HG03064 (cell line): ENCODE results near the gene LCMT1.
"Not testable (repeated sequence)": the region's sequence is repeated elsewhere in the genome, so short reads cannot be mapped to it uniquely, and the experiment has no call there.

Experiments used
- ATAC-seq: cut with Tn5 transposase; IDR thresholded peaks from one replicate; pipeline ENCODE4 v1.9.1; 2021; ENCODE audit warnings: low read depth; ENCODE audit not compliant: unreplicated experiment

The LCMT1 gene

DNA sequence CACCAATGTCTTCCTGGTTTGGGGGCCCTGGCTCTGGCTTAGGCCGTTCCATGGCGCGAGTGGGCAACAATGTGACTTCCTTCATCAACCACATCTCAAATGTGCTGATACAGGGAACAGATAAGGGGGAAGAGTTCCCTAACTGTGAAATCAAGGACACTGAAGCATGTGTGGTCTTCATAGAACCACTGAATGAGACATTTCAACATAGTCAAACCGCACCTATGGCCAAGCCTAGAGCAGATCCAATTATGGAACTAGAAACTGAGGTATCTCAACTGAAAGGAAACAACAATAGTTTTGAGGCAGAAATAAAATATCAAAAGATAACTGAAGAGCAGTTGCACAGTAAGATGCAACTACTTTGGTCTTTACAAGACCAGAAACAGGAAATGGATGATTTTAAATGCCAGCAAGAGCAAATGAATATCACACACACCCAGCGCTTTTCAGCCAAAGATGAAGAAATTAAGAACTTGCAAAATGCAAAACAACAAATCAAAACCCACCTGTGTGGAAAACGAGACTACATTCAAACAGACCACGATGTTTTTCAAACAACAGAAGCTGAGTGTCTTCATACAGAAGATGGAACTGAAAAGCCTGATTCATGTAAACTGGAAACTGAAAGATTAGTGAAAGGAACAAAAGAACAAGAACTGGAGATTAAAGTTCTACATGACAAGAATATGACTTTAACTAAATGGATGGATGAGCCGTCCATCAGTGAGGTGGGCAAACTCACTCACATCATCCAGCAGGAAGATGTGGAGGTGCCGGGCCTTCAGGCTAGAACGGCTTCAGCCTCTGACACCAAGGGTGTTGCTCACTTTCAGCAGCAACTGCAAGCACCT lies 18.1 kb upstream of the LCMT1 start:
- ATAC-seq: no peak

GRCh38 chr16:25094596-25094995 lies 16.9 kb upstream of the LCMT1 start:
- ATAC-seq: no peak

GRCh38 chr16:25095636-25096035 lies 15.9 kb upstream of the LCMT1 start:
- no peak for ATAC-seq

DNA sequence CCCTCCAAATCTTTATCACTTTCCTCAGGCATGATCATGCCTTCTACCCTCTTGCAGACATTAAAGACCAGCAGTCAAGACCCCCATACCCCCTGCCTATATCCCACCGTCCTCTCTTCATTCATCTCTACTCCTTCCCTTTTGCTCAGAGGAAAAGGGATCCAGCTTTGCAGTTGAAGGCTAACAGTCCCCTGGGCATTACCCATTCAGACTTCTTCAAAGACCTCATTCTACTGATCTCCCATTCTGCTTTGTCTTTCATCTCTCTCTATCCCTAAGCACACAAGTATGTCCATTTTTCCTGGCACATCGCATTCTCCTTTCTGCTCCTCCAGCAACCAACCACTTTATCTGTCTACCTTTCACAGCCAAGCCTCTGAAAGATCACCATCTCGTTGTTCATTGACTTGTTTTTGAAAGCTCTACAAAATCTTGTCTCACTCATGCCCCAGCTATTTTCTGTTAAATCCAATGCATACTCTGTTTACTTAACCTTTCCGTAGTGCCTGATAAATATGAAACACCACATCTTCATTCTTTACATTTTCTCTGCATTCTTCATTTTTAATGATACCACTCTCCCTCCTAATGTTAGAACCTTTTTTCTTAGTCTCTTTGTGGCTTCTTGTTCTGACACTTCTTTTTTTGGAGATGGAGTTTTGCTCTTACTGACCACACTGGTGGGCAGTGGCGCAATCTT lies 14.1 kb upstream of the LCMT1 start:
- no peak for ATAC-seq

- no peak for ATAC-seq
Observed at GRCh38 chr16:25100511-25100910, 11.0 kb upstream of the LCMT1 start.

DNA sequence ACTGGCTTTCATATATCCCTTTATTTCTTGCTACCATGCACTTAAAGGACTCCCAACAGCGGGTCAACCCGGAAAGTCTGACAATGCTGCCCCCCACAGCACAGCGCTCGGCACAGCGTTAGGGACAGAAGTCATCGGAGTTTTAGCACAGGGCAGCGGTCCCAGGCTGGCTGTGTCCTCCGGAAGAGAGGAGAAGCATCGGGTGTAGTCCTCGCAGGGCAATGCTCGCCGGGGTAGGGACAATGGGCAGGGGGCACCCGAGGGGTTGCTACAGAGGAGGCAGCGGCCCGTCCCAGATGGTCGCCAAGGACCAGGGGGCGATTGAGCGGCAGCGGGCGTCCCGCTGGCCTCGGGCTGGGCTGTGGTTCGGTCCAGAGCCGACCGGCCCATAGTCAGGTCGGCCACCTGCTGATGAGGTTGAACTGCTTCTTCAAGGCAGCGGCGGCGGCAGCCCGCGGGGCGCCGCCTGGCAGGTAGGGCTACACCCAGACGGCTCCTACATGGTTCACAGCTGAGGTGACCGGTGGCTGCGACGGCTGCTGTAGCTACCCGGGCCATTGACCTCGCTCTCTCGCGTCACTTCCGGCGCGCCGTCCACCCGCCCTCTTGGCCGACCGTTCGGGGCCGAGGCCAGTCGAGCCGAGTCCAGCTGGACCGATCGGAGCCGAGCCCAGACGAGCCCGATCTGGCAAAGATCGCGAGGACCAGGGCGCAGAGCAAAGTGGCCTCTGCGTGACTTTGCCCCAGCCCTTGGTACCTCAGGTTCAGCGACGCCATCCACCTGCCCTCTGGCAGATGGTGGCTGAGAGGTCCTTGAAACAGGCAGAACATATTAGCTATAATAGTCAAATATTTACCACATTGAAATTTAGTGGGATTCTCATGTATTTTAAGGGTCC lies 4.7 kb upstream of the LCMT1 start:
- no peak for ATAC-seq

DNA sequence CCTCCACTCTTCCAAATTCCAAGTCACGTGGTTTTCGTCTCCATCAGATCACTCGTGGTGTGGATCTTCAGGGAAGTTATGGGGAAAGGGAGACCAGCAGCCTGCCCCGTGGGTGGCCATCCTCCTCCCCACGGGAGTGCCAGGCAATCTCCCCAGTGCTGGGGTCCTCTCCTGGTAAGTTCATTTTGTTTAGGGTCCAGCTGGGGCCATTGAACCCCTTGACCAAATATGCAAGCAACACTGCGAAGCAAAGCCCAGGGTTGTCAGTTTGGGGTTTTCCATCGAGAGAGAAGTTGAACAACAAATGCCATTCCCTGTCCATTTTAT lies 4.1 kb upstream of the LCMT1 start:
- no peak for ATAC-seq

- ATAC-seq: no peak
Observed at GRCh38 chr16:25108054-25108453, 3.5 kb upstream of the LCMT1 start.

- no peak for ATAC-seq
Observed at GRCh38 chr16:25109643-25110042, 1.9 kb upstream of the LCMT1 start.

GRCh38 chr16:25110387-25110947 lies 1.1 kb upstream of the LCMT1 start:
- ATAC-seq: no peak

- no peak for ATAC-seq
Observed at GRCh38 chr16:25114121-25114520, 2.6 kb downstream of the LCMT1 start.

DNA sequence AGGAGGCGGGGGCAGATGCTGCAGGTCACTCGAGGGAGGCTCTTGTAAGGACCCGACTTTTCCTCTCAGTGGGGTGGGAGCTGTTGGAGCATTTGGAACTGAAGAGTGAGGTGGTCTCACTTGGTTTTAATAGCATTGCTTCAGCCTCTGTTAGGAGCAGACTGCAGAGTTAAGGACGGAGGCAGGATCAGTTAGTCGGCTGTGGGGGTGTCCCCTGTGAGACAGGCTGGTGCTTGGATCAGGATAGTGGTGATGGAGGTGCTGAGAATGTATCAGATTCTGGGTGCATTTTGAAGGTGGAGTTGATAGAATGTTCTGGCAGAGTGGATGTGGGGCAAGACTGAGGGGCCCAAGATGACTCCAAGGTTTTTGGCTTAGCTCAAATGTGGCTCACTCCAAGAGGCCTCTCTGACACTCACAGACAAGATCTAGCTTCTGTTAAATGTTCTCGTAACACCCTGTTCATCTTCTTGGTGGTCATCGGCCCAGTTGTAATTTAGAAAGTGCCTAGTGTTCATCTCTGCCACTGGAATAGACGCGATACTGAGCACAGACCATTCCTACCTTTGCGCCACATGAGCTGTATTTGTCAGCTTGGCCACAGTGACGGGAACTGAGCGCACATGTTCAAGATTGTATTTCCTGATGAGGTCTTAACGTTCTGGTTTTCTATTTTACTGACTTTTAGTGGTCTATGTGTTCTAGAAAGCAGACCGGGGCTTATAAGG lies 7.5 kb downstream of the LCMT1 start:
- ATAC-seq: no peak

DNA sequence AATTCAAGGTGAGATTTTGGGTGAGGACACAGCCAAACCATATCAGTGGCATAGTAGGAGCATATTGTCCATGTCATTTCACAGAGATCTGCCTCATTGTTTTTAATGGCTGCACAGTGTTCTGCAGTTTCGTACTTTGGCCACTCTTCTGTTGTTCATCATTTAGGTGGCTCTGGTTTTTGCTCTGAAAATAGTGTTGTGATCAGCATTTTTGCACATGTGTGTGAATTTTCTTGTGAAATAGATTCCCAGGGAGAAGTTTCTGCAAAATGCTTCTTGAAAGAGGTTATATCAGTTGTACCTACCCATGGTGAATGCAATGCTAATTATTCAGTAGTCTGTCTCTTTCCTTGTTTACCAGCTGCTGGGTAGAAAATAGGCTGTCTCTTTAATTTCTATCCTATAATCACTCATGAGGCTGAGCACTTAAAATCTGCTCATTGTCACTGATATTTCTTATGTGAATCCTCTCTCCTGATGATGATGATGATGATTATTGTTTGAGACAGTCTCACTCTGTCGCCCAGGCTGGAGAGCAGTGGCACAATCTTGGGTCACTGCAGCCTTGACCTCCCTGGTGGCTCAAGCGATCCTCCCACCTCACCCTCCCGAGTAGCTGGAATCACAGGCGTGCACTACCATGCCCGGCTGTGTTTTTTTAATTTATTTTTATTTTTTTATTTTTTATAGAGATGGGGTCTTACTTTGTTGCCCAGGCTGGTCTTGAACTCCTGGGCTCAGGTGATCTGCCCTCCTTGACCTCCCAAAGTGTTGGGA lies 10.5 kb downstream of the LCMT1 start:
- ATAC-seq: no peak

DNA sequence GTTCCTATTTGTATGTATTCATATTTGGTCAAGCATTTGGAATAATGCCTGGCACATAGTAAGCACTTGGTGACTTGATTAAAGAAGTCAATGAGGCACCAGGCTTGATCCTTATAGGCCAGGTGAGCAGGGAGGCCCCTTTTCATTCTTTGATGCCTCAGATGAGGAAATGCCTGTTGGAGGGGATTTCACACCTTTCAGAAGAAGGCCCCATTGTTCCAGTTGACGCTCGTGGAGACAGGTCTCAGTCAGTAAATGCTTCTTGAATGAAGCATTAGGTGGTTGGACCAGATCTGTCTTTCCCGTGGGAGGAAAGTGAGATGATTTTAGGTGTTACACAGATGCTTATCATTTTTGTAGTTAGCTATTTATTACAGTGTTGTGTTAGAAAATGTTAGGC lies 13.0 kb downstream of the LCMT1 start:
- no peak for ATAC-seq

DNA sequence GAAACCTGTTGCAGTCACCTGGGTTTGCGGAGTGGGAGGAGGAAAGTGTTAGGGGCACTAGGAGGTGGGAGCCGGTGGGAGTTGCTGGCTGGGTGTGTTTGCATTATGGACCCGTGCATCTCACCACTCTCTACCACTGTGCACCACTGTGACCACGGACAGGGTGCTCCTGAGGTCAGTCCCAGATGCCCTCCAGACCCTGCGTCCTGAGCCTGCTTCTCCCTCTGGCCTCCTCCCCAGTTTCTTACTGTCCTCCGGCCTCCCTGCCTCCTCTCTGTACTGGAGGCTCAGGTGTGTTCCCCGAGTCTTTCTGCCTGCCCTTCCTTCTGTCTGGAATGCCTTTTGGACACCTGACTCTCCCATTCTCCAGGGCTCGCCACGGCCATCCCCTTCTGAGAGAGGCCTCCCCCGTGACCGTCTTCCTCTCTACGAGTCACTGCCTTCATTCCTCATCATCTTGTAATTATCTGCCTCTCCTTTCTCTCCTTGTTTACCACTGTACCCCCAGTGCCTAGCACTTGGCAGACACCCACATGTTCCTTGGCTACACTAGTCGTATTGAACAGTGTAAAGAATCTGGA lies 14.6 kb downstream of the LCMT1 start:
- not testable (repeated sequence) for ATAC-seq

- no peak for ATAC-seq
Observed at GRCh38 chr16:25126820-25127232, 15.3 kb downstream of the LCMT1 start.

- not testable (repeated sequence) for ATAC-seq
Observed at GRCh38 chr16:25132751-25133150, 21.2 kb downstream of the LCMT1 start.

DNA sequence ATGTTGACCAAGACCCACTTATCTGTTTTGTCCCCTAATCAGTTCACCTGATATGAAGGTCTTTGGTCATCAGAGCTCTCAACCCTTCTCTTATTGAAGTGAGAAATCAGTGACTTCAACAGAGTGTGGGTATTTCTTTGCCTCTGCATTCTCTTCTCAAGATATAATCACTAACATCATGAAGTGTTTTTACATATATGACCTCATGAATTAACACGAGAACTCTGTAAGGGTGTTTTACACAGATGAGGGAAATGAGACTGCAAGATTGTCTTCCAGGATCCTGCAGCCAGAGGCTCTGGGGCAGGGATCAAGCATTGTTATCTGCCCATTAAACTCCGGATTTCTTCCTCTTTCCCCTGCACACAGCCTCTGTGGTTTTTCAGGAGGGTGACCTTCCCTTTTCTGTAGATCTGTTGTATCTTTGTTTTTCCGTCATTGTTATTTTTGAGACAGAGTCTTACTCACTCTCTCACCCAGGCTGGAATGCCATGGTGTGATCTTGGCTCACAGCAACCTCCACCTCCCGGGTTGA lies 22.7 kb downstream of the LCMT1 start:
- ATAC-seq: no peak
